Stomach (tissue), 19 donors: Measurements from ENCODE around the gene DDIT4L. TPM values are rescaled to one million over a fixed set of nuclear protein-coding genes. Genes with fewer than 3 reads are reported as not detected.

Experiments used
- DNase-seq, 2 donors: peaks; one replicate each; pipeline versions ENCODE4 v3.0.0 to v3.0.0-alpha.2; 2013 to 2019
- H3K27ac ChIP-seq, 5 donors: fragments of 200-600 bp in 4 of 5; sonication (generic) in 4 of 5; one replicate each; pipeline ENCODE4 v1.5.1; 2013 to 2019; ENCODE audit warnings: mild to moderate bottlenecking in 1 of 5, moderate library complexity in 1 of 5
- H3K27me3 ChIP-seq, 3 donors: fragments of 200-600 bp; sonication (generic); one replicate each; pipeline ENCODE4 v1.5.1; 2017 to 2019; ENCODE audit warnings: mixed run types in 1 of 3
- H3K36me3 ChIP-seq, 4 donors: fragments of 200-600 bp; sonication (generic); 1 replicate in 3 of 4; 2 replicates in 1 of 4; pipeline ENCODE4 v1.5.1; 2016 to 2019
- H3K4me1 ChIP-seq, 4 donors: fragments of 200-600 bp; sonication (generic); one replicate each; pipeline ENCODE4 v1.5.1; 2016 to 2019
- H3K4me3 ChIP-seq, 4 donors: fragments of 200-600 bp; sonication (generic) in 3 of 4; one replicate each; pipeline ENCODE4 v1.5.1; 2016 to 2019; ENCODE audit warnings: mild to moderate bottlenecking in 1 of 4
- H3K9me3 ChIP-seq, 4 donors: fragments of 200-600 bp; sonication (generic); one replicate each; pipeline ENCODE4 v1.5.1; 2016 to 2019
- CTCF ChIP-seq, 7 experiments: fragments of 450-650 bp in 4 of 7; fragments of 200-600 bp in 3 of 7; sonication (generic) in 3 of 7; IDR thresholded peaks; one replicate each; pipeline ENCODE4 v1.5.1; 2016 to 2019; ENCODE audit warnings: antibody characterized with exemption in 7 of 7, control low read depth in 2 of 7, mild to moderate bottlenecking in 1 of 7
- EP300 ChIP-seq: sonication (generic); formaldehyde crosslinking; IDR thresholded peaks from one replicate; pipeline ENCODE4 v1.6.1; 2017; ENCODE audit warnings: antibody characterized with exemption
- POLR2A ChIP-seq, 4 donors: fragments of 450-650 bp; IDR thresholded peaks; one replicate each; pipeline ENCODE4 v1.6.1; 2016; ENCODE audit warnings: antibody characterized with exemption in 4 of 4, control low read depth in 2 of 4, mild to moderate bottlenecking in 1 of 4, moderate library complexity in 1 of 4
- POLR2AphosphoS5 ChIP-seq, 3 donors: sonication (generic); formaldehyde crosslinking; IDR thresholded peaks; one replicate each; pipeline ENCODE4 v1.6.1; 2016; ENCODE audit warnings: antibody characterized with exemption in 3 of 3
- WGBS, 5 donors: extraction: QIAGEN DNeasy Blood & Tissue Kit in 3 of 5; methylation state at CpG; one replicate each; pipeline versions ENCODE4 v1.1.5 to v1.1.7; 2013 to 2018; 5-methylcytosine and 5-hydroxymethylcytosine counted together
- intact Hi-C: fragments of 100-400 bp; cut with DNase I; formaldehyde crosslinking; loops from one replicate; pipeline ENCODE4 v1.15.1; 2023; ENCODE audit warnings: low total_unique reads
- long read RNA-seq, 10 donors: transcript quantifications; one replicate each; lab custom pipeline, GENCODE V29; 2026
- polyA plus RNA-seq, 3 donors: library from polyadenylated mRNA; stranded (reverse); fragments of 200-250 nt; gene quantifications; one replicate each; pipeline ENCODE4 v1.2.3, GENCODE V29; 2013
- total RNA-seq, 5 donors: library from RNA; depleted of rRNA; stranded (reverse); fragments of >200 nt; gene quantifications; one replicate each; pipeline versions ENCODE4 v1.1.0 to v1.2.3, GENCODE V29; 2014 to 2016
- donor health status: healthy with polysubstance abuse.
- donor health status: Bipolar disorder and iron deficiency.
- donor health status: healthy.

DDIT4L gene
- total RNA-seq = under 1 TPM in 2 of 5 donors, not detected in 3; 0.55 to 0.58 TPM
- 1 to 10 TPM in 1 of 3 donors, under 1 TPM in 2; 0.62 to 1.1 (median 0.65) TPM for polyA plus RNA-seq
- long read RNA-seq, donor 1 = 0 reads
- long read RNA-seq, donor 2 = 0 reads
- long read RNA-seq, donor 3 = 0 reads
- long read RNA-seq, donor 4 = 0 reads
- long read RNA-seq, donor 5 = 0 reads
- long read RNA-seq, donor 6, partial matches to known transcripts = 0 of 3 reads
- long read RNA-seq, donor 6, other reads (novel, unspliced or antisense) = 0 of 3 reads
- long read RNA-seq, donor 7, partial matches to known transcripts = 0 of 1 reads
- long read RNA-seq, donor 7, other reads (novel, unspliced or antisense) = 0 of 1 reads
- long read RNA-seq, donor 8 = 0 reads
- long read RNA-seq, donor 9 = 0 reads
- long read RNA-seq, donor 10 = 0 reads

GRCh38 chr4:100189820-100190642 lies at the start of gene DDIT4L:
Gene DDIT4L (minus strand): TSS chr4:100190468. CDS start chr4:100189983, 485 bp downstream.
- peak; percentile 44 to 63 for DNase-seq
- H3K36me3 ChIP-seq = no peaks in the 10 kb centered on the region
- H3K9me3 ChIP-seq = no peaks in the 10 kb centered on the region
- peaks cover 6 to 29% (median 20%) of the 10 kb centered on the region in 4 donors for H3K4me1 ChIP-seq
- peaks cover 0 to 19% (median 18%) of the 10 kb centered on the region in 3 donors for H3K27me3 ChIP-seq
- 1 to 4% (median 1%) methylated on average over 27 to 51 of the region's 51 CpGs for WGBS, 5 donors
- H3K4me3 ChIP-seq = peak within 1 kb of the TSS; percentile 53 to 85 (median 69)
- TF ChIP-seq POLR2AphosphoS5 (IDR thresholded peaks at IDR 0.05) (no peak), EP300 (no peak), POLR2A (IDR thresholded peaks at IDR 0.05) (no peak), CTCF (IDR thresholded peaks at IDR 0.05) (no peak)
- H3K27ac ChIP-seq = peak within 1 kb of the TSS in 2 of 5 donors; percentile 29 to 45
- intact Hi-C loops = no loop called here

GRCh38 chr4:100240008-100240407 lies 49.7 kb upstream of the DDIT4L start:
- no peaks in the 10 kb centered on the region for H3K4me1 ChIP-seq
- no peak for DNase-seq
- intact Hi-C loops = no loop called here
- no peak overlapping the region for H3K4me3 ChIP-seq
- no peak overlapping the region for H3K27ac ChIP-seq
- H3K27me3 ChIP-seq = no peaks in the 10 kb centered on the region
- 35 to 62% (median 57%) methylated on average over 2 of the region's 2 CpGs for WGBS, 5 donors
- TF ChIP-seq CTCF (IDR thresholded peaks at IDR 0.05) (no peak), EP300 (no peak), POLR2AphosphoS5 (IDR thresholded peaks at IDR 0.05) (no peak), POLR2A (IDR thresholded peaks at IDR 0.05) (no peak)
- H3K9me3 ChIP-seq = peaks cover 0 to 10% (median 7%) of the 10 kb centered on the region in 4 donors
- no peaks in the 10 kb centered on the region for H3K36me3 ChIP-seq

- TF ChIP-seq POLR2A (IDR thresholded peaks at IDR 0.05) = no peak
- TF ChIP-seq CTCF (IDR thresholded peaks at IDR 0.05) = no peak
- no peak for TF ChIP-seq POLR2AphosphoS5 (IDR thresholded peaks at IDR 0.05)
- TF ChIP-seq EP300 = no peak
- Histone ChIP-seq H3K36me3 (no peaks in the 10 kb centered on the region), H3K4me1 (no peaks in the 10 kb centered on the region), H3K9me3 (peaks cover 11 to 41% (median 22%) of the 10 kb centered on the region in 4 donors), H3K4me3 (no peak overlapping the region), H3K27me3 (no peaks in the 10 kb centered on the region), H3K27ac (no peak overlapping the region)
- no peak for DNase-seq
- intact Hi-C loops = no loop called here
Measured at GRCh38 chr4:100224721-100225120, 34.5 kb upstream of the DDIT4L start.

GRCh38 chr4:100224160-100224559 lies 33.9 kb upstream of the DDIT4L start:
- no peak for DNase-seq
- Histone ChIP-seq H3K36me3 (no peaks in the 10 kb centered on the region), H3K27me3 (no peaks in the 10 kb centered on the region), H3K4me1 (no peaks in the 10 kb centered on the region), H3K4me3 (no peak overlapping the region), H3K27ac (no peak overlapping the region), H3K9me3 (peaks cover 11 to 39% (median 21%) of the 10 kb centered on the region in 4 donors)
- TF ChIP-seq EP300 (no peak), POLR2A (IDR thresholded peaks at IDR 0.05) (no peak)
- intact Hi-C loops = no loop called here
